Measurements from ENCODE around the gene HINT3.
"Not testable (repeated sequence)": the region's sequence is repeated elsewhere in the genome, so short reads cannot be mapped to it uniquely, and the experiment has no call there.

The HINT3 gene

GRCh38 chr6:125963817-125964216 is 7.2 kb downstream of the HINT3 start:
- DNase-seq, result no peak

- DNase-seq, result no peak
Observed at GRCh38 chr6:125966569-125966968, 10.0 kb downstream of the HINT3 start.

- no peak for DNase-seq
Observed at GRCh38 chr6:125968493-125968892, 11.9 kb downstream of the HINT3 start.

GRCh38 chr6:125970760-125971159 is 14.2 kb downstream of the HINT3 start:
- DNase-seq, result no peak

GRCh38 chr6:125972478-125972877 is 15.9 kb downstream of the HINT3 start:
- not testable (repeated sequence) for DNase-seq

- DNase-seq, result peak; percentile 58
Observed at GRCh38 chr6:125974214-125974866, 17.8 kb downstream of the HINT3 start.

GRCh38 chr6:125979101-125979500 is 22.5 kb downstream of the HINT3 start:
- no peak for DNase-seq

- no peak for DNase-seq
Observed at GRCh38 chr6:125981571-125982185, 25.1 kb downstream of the HINT3 start.

- DNase-seq, result no peak
Observed at GRCh38 chr6:125983246-125983945, 26.8 kb downstream of the HINT3 start.

GRCh38 chr6:125984311-125984710 is 27.7 kb downstream of the HINT3 start:
- no peak for DNase-seq

GRCh38 chr6:125985522-125985921 is 29.0 kb downstream of the HINT3 start:
- no peak for DNase-seq

GRCh38 chr6:125985979-125986300 is 29.4 kb downstream of the HINT3 start:
- no peak for DNase-seq

GRCh38 chr6:125986301-125987025 is 29.9 kb downstream of the HINT3 start, which contains the start of gene TRMT11:
TRMT11 (plus strand) TSS chr6:125986540; CDS start chr6:125986551, 11 bp downstream.
- peak; percentile 89 for DNase-seq

- no peak for DNase-seq
Observed at GRCh38 chr6:125987026-125987617, 30.6 kb downstream of the HINT3 start.

- no peak for DNase-seq
Observed at GRCh38 chr6:125988280-125988679, 31.7 kb downstream of the HINT3 start.

- DNase-seq, result no peak
Observed at GRCh38 chr6:125989631-125990030, 33.1 kb downstream of the HINT3 start.

- no peak for DNase-seq
Observed at GRCh38 chr6:125991653-125992052, 35.1 kb downstream of the HINT3 start.

GRCh38 chr6:125994670-125995488 is 38.3 kb downstream of the HINT3 start:
- DNase-seq, result no peak

- DNase-seq, result peak; percentile 76
Observed at GRCh38 chr6:125995972-125996580, 39.5 kb downstream of the HINT3 start.

GRCh38 chr6:126002755-126003679 is 46.4 kb downstream of the HINT3 start:
- no peak for DNase-seq

GRCh38 chr6:126007800-126008199 is 51.2 kb downstream of the HINT3 start:
- no peak for DNase-seq
